ENCODE results near the gene ZNF740. TPM values are rescaled to one million over a fixed set of nuclear protein-coding genes. Genes with fewer than 3 reads are reported as not detected.

ZNF740 gene
- total RNA-seq, 4 donors from 2014 or later, result 6.9 to 21.2 (median 9.8) TPM

- Histone ChIP-seq H3K4me3 (peak overlapping the region in 3 of 4 donors; percentile 39 to 74 (median 69)), H3K36me3 (peaks cover 0 to 28% (median 9%) of the 10 kb centered on the region in 3 donors), H3K9me3 (no peaks in the 10 kb centered on the region), H3K27me3 (no peaks in the 10 kb centered on the region), H3K4me1 (peaks cover 63 to 97% (median 67%) of the 10 kb centered on the region in 3 donors), H3K27ac (peak overlapping the region; percentile 97 to 100 (median 99))
- DNase-seq, result no peak
- no peak for TF ChIP-seq CTCF (IDR thresholded peaks at IDR 0.05)
- no peak for TF ChIP-seq POLR2A (IDR thresholded peaks at IDR 0.05)
- 38 to 45% methylated on average over 3 to 4 of the region's 4 CpGs for WGBS, 2 donors
- intact Hi-C loops (cut with DNase I), result no loop called here
These were observed 42.3 kb downstream of the ZNF740 start for GRCh38 chr12:53222806-53223261.

- Histone ChIP-seq H3K27ac (peak overlapping the region; percentile 97 to 100 (median 99)), H3K4me1 (peaks cover 63 to 97% (median 67%) of the 10 kb centered on the region in 3 donors), H3K27me3 (no peaks in the 10 kb centered on the region), H3K9me3 (no peaks in the 10 kb centered on the region), H3K4me3 (peak overlapping the region in 3 of 4 donors; percentile 20 to 39 (median 22)), H3K36me3 (peaks cover 0 to 35% (median 11%) of the 10 kb centered on the region in 3 donors)
- intact Hi-C loops (cut with DNase I), result no loop called here
- DNase-seq, result no peak
- TF ChIP-seq CTCF (IDR thresholded peaks at IDR 0.05) (no peak), POLR2A (IDR thresholded peaks at IDR 0.05) (no peak)
- WGBS, 2 donors, result 8 to 10% methylated on average over 11 to 15 of the region's 16 CpGs
These were observed 43.0 kb downstream of the ZNF740 start for GRCh38 chr12:53223389-53224060.

- TF ChIP-seq POLR2A (IDR thresholded peaks at IDR 0.05), result no peak
- TF ChIP-seq CTCF (IDR thresholded peaks at IDR 0.05), result peak in 3 of 6 experiments; percentile 32 to 52 (median 38)
- peak overlapping the region in 3 of 4 donors; percentile 5 to 39 (median 20) for H3K4me3 ChIP-seq
- intact Hi-C loops (cut with DNase I), result no loop called here
These were observed 43.8 kb downstream of the ZNF740 start for GRCh38 chr12:53224061-53224896.

GRCh38 chr12:53224897-53225634 lies 44.5 kb downstream of the ZNF740 start:
- H3K36me3 ChIP-seq, result peaks cover 0 to 42% (median 11%) of the 10 kb centered on the region in 3 donors
- peak overlapping the region; percentile 97 to 100 (median 99) for H3K27ac ChIP-seq
- intact Hi-C loops (cut with DNase I), result no loop called here
- no peaks in the 10 kb centered on the region for H3K9me3 ChIP-seq
- TF ChIP-seq CTCF (IDR thresholded peaks at IDR 0.05) (no peak), POLR2A (IDR thresholded peaks at IDR 0.05) (no peak)
- H3K4me3 ChIP-seq, result peak overlapping the region in 3 of 4 donors; percentile 5 to 20 (median 14)
- peaks cover 66 to 97% (median 76%) of the 10 kb centered on the region in 3 donors for H3K4me1 ChIP-seq
- no peak for DNase-seq
- 40 to 61% methylated on average over 10 of the region's 10 CpGs for WGBS, 2 donors
- H3K27me3 ChIP-seq, result no peaks in the 10 kb centered on the region

More at GRCh38 chr12:53224061-53224896, 43.8 kb downstream of the ZNF740 start:
- H3K4me1 ChIP-seq, result peaks cover 66 to 97% (median 69%) of the 10 kb centered on the region in 3 donors
- peaks cover 0 to 42% (median 11%) of the 10 kb centered on the region in 3 donors for H3K36me3 ChIP-seq
- H3K27me3 ChIP-seq, result no peaks in the 10 kb centered on the region
- H3K9me3 ChIP-seq, result no peaks in the 10 kb centered on the region
- peak overlapping the region; percentile 97 to 100 (median 99) for H3K27ac ChIP-seq
- WGBS, 2 donors, result 33 to 35% methylated on average over 9 to 10 of the region's 11 CpGs
- no peak for DNase-seq

All from esophagus squamous epithelium (tissue), 5 donors.